CD4-positive, CD25-positive, alpha-beta regulatory T cell (primary cell): ENCODE results near the gene CNNM2. TPM values are rescaled to one million over a fixed set of nuclear protein-coding genes. Genes with fewer than 3 reads are reported as not detected.

Source experiments
- ATAC-seq, 2 donors: fragments of 150-1000 bp; cut with Tn5 transposase; one replicate each; pipeline ENCODE4 v1.10.0; 2021; ENCODE audit warnings: low read depth in 2 of 2, moderate number of reproducible peaks in 2 of 2, moderate library complexity in 1 of 2
- DNase-seq, 3 donors: peaks; one replicate each; pipeline versions ENCODE4 v3.0.0 to v3.0.0-alpha.2; 2012 to 2022; ENCODE audit warnings: mixed read lengths in 1 of 3
- H3K27ac ChIP-seq: one replicate; pipeline ENCODE4 v1.7.0; 2013; ENCODE audit warnings: mild to moderate bottlenecking, low read length; ENCODE audit not compliant: insufficient read depth, poor library complexity, severe bottlenecking
- H3K27me3 ChIP-seq: one replicate; pipeline ENCODE4 v1.7.0; 2013; ENCODE audit warnings: low read length; ENCODE audit not compliant: control insufficient read depth, insufficient read depth
- H3K36me3 ChIP-seq: one replicate; pipeline ENCODE4 v1.7.0; 2013; ENCODE audit warnings: mild to moderate bottlenecking, low read length, moderate library complexity; ENCODE audit not compliant: control insufficient read depth, insufficient read depth
- H3K4me1 ChIP-seq: 2 replicates; pipeline ENCODE4 v1.7.0; 2013; ENCODE audit warnings: mild to moderate bottlenecking, low read length; ENCODE audit not compliant: insufficient read depth, control insufficient read depth, poor library complexity, severe bottlenecking
- H3K4me3 ChIP-seq: one replicate; pipeline ENCODE4 v1.7.0; 2013; ENCODE audit warnings: low read depth, mild to moderate bottlenecking, low read length, moderate library complexity
- H3K9me3 ChIP-seq, 2 experiments: 1 replicate in 1 of 2; 2 replicates in 1 of 2; pipeline ENCODE4 v1.7.0; 2013; ENCODE audit warnings: low read length in 2 of 2, mild to moderate bottlenecking in 1 of 2, moderate library complexity in 1 of 2; ENCODE audit not compliant: control insufficient read depth in 2 of 2
- H3K27ac Mint-ChIP-seq, 3 donors: one replicate each; pipeline ENCODE4 v1.8.0; 2020 to 2022; ENCODE audit warnings: mild to moderate bottlenecking in 3 of 3, mixed read lengths in 3 of 3, moderate library complexity in 2 of 3
- H3K27me3 Mint-ChIP-seq: one replicate; pipeline ENCODE4 v1.8.0; 2022; ENCODE audit warnings: mild to moderate bottlenecking, mixed read lengths
- H3K36me3 Mint-ChIP-seq: one replicate; pipeline ENCODE4 v1.8.0; 2020; ENCODE audit warnings: mixed read lengths
- H3K4me1 Mint-ChIP-seq, 4 donors: one replicate each; pipeline ENCODE4 v1.8.0; 2020 to 2022; ENCODE audit warnings: mixed read lengths in 4 of 4, mild to moderate bottlenecking in 1 of 4
- H3K4me3 Mint-ChIP-seq, 4 donors: one replicate each; pipeline ENCODE4 v1.8.0; 2020 to 2022; ENCODE audit warnings: mild to moderate bottlenecking in 4 of 4, mixed read lengths in 4 of 4, moderate library complexity in 3 of 4
- H3K9me3 Mint-ChIP-seq, 7 donors: one replicate each; pipeline ENCODE4 v1.8.0; 2020 to 2022; ENCODE audit warnings: mixed read lengths in 7 of 7, mild to moderate bottlenecking in 3 of 7, moderate library complexity in 2 of 7
- polyA plus RNA-seq, 4 donors: library from polyadenylated mRNA; unstranded; fragments of 300-500 nt; fragmentation: Illumina TruSeq; gene quantifications; one replicate each; pipeline ENCODE4 v1.2.3, GENCODE V29; 2021
- total RNA-seq: library from RNA; stranded (reverse); gene quantifications from one replicate; pipeline ENCODE4 v1.2.3, GENCODE V29; 2022

Gene CNNM2
- total and polyA plus RNA-seq, 5 donors from 2014 or later = 3.5 to 13.3 (median 6.3) TPM

- Mint-ChIP-seq H3K36me3 (peaks cover 56% of the 10 kb centered on the region), H3K27ac (no peak overlapping the region)
Observed at GRCh38 chr10:103089493-103089892, 171.4 kb downstream of the CNNM2 start.

GRCh38 chr10:103090911-103091310 lies 172.8 kb downstream of the CNNM2 start:
- Mint-ChIP-seq H3K4me3 (no peak overlapping the region), H3K9me3 (no peaks in the 10 kb centered on the region), H3K36me3 (peaks cover 51% of the 10 kb centered on the region), H3K4me1 (no peaks in the 10 kb centered on the region), H3K27me3 (no peaks in the 10 kb centered on the region), H3K27ac (peak overlapping the region in 1 of 3 donors; percentile 41)
- Histone ChIP-seq H3K36me3 (peaks cover 74% of the 10 kb centered on the region), H3K9me3 (no peaks in the 10 kb centered on the region), H3K4me1 (no peaks in the 10 kb centered on the region), H3K4me3 (no peak overlapping the region), H3K27ac (no peak overlapping the region), H3K27me3 (no peaks in the 10 kb centered on the region)
- no peak for DNase-seq
- no peak for ATAC-seq

More at GRCh38 chr10:103089493-103089892, 171.4 kb downstream of the CNNM2 start:
- no peaks in the 10 kb centered on the region for H3K27me3 Mint-ChIP-seq
- Histone ChIP-seq H3K27ac (no peak overlapping the region), H3K4me1 (no peaks in the 10 kb centered on the region), H3K9me3 (no peaks in the 10 kb centered on the region), H3K36me3 (peaks cover 77% of the 10 kb centered on the region), H3K4me3 (no peak overlapping the region), H3K27me3 (no peaks in the 10 kb centered on the region)
- H3K4me3 Mint-ChIP-seq = peak overlapping the region in 1 of 4 donors; percentile 28
- H3K9me3 Mint-ChIP-seq = no peaks in the 10 kb centered on the region
- H3K4me1 Mint-ChIP-seq = no peaks in the 10 kb centered on the region
- ATAC-seq (no peak), DNase-seq (no peak)

GRCh38 chr10:103095005-103095404 lies 176.9 kb downstream of the CNNM2 start:
- Mint-ChIP-seq H3K27me3 (no peaks in the 10 kb centered on the region), H3K4me3 (no peak overlapping the region), H3K36me3 (peaks cover 41% of the 10 kb centered on the region), H3K4me1 (peaks cover 0 to 5% (median 0%) of the 10 kb centered on the region in 4 donors), H3K9me3 (no peaks in the 10 kb centered on the region), H3K27ac (no peak overlapping the region)
- DNase-seq (no peak), ATAC-seq (no peak)
- H3K9me3 ChIP-seq = no peaks in the 10 kb centered on the region
- H3K27me3 ChIP-seq = no peaks in the 10 kb centered on the region
- H3K4me3 ChIP-seq = no peak overlapping the region
- H3K27ac ChIP-seq = no peak overlapping the region
- no peaks in the 10 kb centered on the region for H3K4me1 ChIP-seq
- peaks cover 76% of the 10 kb centered on the region for H3K36me3 ChIP-seq

- H3K27me3 Mint-ChIP-seq = no peaks in the 10 kb centered on the region
- no peak overlapping the region for H3K27ac Mint-ChIP-seq
- H3K9me3 Mint-ChIP-seq = no peaks in the 10 kb centered on the region
- H3K4me1 Mint-ChIP-seq = peaks cover 0 to 5% (median 0%) of the 10 kb centered on the region in 4 donors
- H3K36me3 Mint-ChIP-seq = peaks cover 31% of the 10 kb centered on the region
- no peaks in the 10 kb centered on the region for H3K4me1 ChIP-seq
- no peak overlapping the region for H3K27ac ChIP-seq
- H3K36me3 ChIP-seq = peaks cover 77% of the 10 kb centered on the region
- H3K4me3 ChIP-seq = no peak overlapping the region
- no peak overlapping the region for H3K4me3 Mint-ChIP-seq
- H3K9me3 ChIP-seq = no peaks in the 10 kb centered on the region
- H3K27me3 ChIP-seq = no peaks in the 10 kb centered on the region
- DNase-seq = no peak
- no peak for ATAC-seq
Observed at GRCh38 chr10:103096130-103096529, 178.0 kb downstream of the CNNM2 start.

- Histone ChIP-seq H3K9me3 (no peaks in the 10 kb centered on the region), H3K4me3 (no peak overlapping the region), H3K36me3 (peaks cover 66% of the 10 kb centered on the region), H3K4me1 (no peaks in the 10 kb centered on the region), H3K27ac (no peak overlapping the region), H3K27me3 (no peaks in the 10 kb centered on the region)
- Mint-ChIP-seq H3K27ac (no peak overlapping the region), H3K27me3 (no peaks in the 10 kb centered on the region), H3K36me3 (peaks cover 32% of the 10 kb centered on the region), H3K9me3 (no peaks in the 10 kb centered on the region), H3K4me1 (peaks cover 0 to 5% (median 2%) of the 10 kb centered on the region in 4 donors), H3K4me3 (no peak overlapping the region)
- ATAC-seq = no peak
- no peak for DNase-seq
Observed at GRCh38 chr10:103098240-103098639, 180.1 kb downstream of the CNNM2 start.

- no peaks in the 10 kb centered on the region for H3K27me3 Mint-ChIP-seq
- H3K36me3 Mint-ChIP-seq = peaks cover 29% of the 10 kb centered on the region
- no peak overlapping the region for H3K27ac ChIP-seq
- ATAC-seq (no peak), DNase-seq (no peak)
- H3K9me3 Mint-ChIP-seq = no peaks in the 10 kb centered on the region
- no peaks in the 10 kb centered on the region for H3K9me3 ChIP-seq
- H3K4me3 Mint-ChIP-seq = no peak overlapping the region
- H3K27ac Mint-ChIP-seq = no peak overlapping the region
- peaks cover 64% of the 10 kb centered on the region for H3K36me3 ChIP-seq
- no peaks in the 10 kb centered on the region for H3K27me3 ChIP-seq
- no peaks in the 10 kb centered on the region for H3K4me1 ChIP-seq
- no peak overlapping the region for H3K4me3 ChIP-seq
- H3K4me1 Mint-ChIP-seq = peaks cover 0 to 5% (median 2%) of the 10 kb centered on the region in 4 donors
Observed at GRCh38 chr10:103100620-103101019, 182.5 kb downstream of the CNNM2 start.

GRCh38 chr10:103102195-103102594 lies 184.1 kb downstream of the CNNM2 start:
- Mint-ChIP-seq H3K36me3 (peaks cover 27% of the 10 kb centered on the region), H3K4me3 (no peak overlapping the region), H3K27me3 (no peaks in the 10 kb centered on the region), H3K4me1 (peaks cover 0 to 7% (median 2%) of the 10 kb centered on the region in 4 donors), H3K27ac (peak overlapping the region; percentile 13 to 38 (median 15)), H3K9me3 (no peaks in the 10 kb centered on the region)
- Histone ChIP-seq H3K27me3 (no peaks in the 10 kb centered on the region), H3K4me3 (no peak overlapping the region), H3K9me3 (no peaks in the 10 kb centered on the region), H3K4me1 (no peaks in the 10 kb centered on the region), H3K27ac (no peak overlapping the region), H3K36me3 (peaks cover 61% of the 10 kb centered on the region)
- no peak for DNase-seq
- no peak for ATAC-seq

- H3K36me3 ChIP-seq = peaks cover 43% of the 10 kb centered on the region
- peak overlapping the region in 1 of 3 donors; percentile 56 for H3K27ac Mint-ChIP-seq
- H3K4me3 Mint-ChIP-seq = no peak overlapping the region
- no peaks in the 10 kb centered on the region for H3K27me3 ChIP-seq
- H3K4me1 Mint-ChIP-seq = peaks cover 0 to 7% (median 1%) of the 10 kb centered on the region in 4 donors
- H3K4me1 ChIP-seq = no peaks in the 10 kb centered on the region
- no peak for DNase-seq
- peaks cover 30% of the 10 kb centered on the region for H3K36me3 Mint-ChIP-seq
- no peak overlapping the region for H3K27ac ChIP-seq
- no peaks in the 10 kb centered on the region for H3K9me3 Mint-ChIP-seq
- no peaks in the 10 kb centered on the region for H3K27me3 Mint-ChIP-seq
- ATAC-seq = no peak
- no peak overlapping the region for H3K4me3 ChIP-seq
- H3K9me3 ChIP-seq = no peaks in the 10 kb centered on the region
Observed at GRCh38 chr10:103103989-103104388, 185.9 kb downstream of the CNNM2 start.
